ENCODE results near the gene DGKD.

The DGKD gene

GRCh38 chr2:233346930-233347329 is 7.4 kb upstream of the DGKD start:
- DNase-seq (ENCODE audit: low spot score): no peak
- TF ChIP-seq CTCF (IDR thresholded peaks at IDR 0.05; ENCODE audit: extremely low read depth, missing control alignments): no peak

- TF ChIP-seq CTCF (IDR thresholded peaks at IDR 0.05; ENCODE audit: extremely low read depth, missing control alignments): no peak
- DNase-seq (ENCODE audit: low spot score): peak; percentile 68
These were observed 5.0 kb upstream of the DGKD start for GRCh38 chr2:233349005-233349998.

GRCh38 chr2:233350708-233351107 is 3.6 kb upstream of the DGKD start:
- DNase-seq (ENCODE audit: low spot score): no peak

GRCh38 chr2:233351423-233351822 is 2.9 kb upstream of the DGKD start:
- TF ChIP-seq CTCF (IDR thresholded peaks at IDR 0.05; ENCODE audit: extremely low read depth, missing control alignments): no peak

More at GRCh38 chr2:233350708-233351107, 3.6 kb upstream of the DGKD start:
- TF ChIP-seq CTCF (IDR thresholded peaks at IDR 0.05; ENCODE audit: extremely low read depth, missing control alignments): no peak

GRCh38 chr2:233352141-233352842 is 2.0 kb upstream of the DGKD start:
- no peak for TF ChIP-seq CTCF (IDR thresholded peaks at IDR 0.05; ENCODE audit: extremely low read depth, missing control alignments)
- no peak for DNase-seq (ENCODE audit: low spot score)

More at GRCh38 chr2:233351423-233351822, 2.9 kb upstream of the DGKD start:
- no peak for DNase-seq (ENCODE audit: low spot score)

- TF ChIP-seq CTCF (IDR thresholded peaks at IDR 0.05; ENCODE audit: extremely low read depth, missing control alignments): no peak
- no peak for DNase-seq (ENCODE audit: low spot score)
These were observed 1.1 kb upstream of the DGKD start for GRCh38 chr2:233353101-233353768.

Measured in GM20000 (cell line).